SK-N-MC (cell line): ENCODE data around the gene COL16A1.

Experiments
- EZH2 ChIP-seq: fragments of 200-600 bp; sonication (generic); IDR thresholded peaks from one replicate; pipeline ENCODE4 v1.6.1; 2017; ENCODE audit warnings: antibody characterized with exemption
- FOXP2 ChIP-seq: optimal IDR thresholded peaks from 2 replicates; pipeline ENCODE3; 2011; ENCODE audit warnings: mild to moderate bottlenecking, moderate library complexity; ENCODE audit not compliant: insufficient read depth; ENCODE audit errors: extremely low read length, control extremely low read depth
- POLR2AphosphoS5 ChIP-seq: IDR thresholded peaks from 2 replicates; pipeline ENCODE4 v1.6.1; 2012; ENCODE audit warnings: mild to moderate bottlenecking, low read depth, low read length, borderline replicate concordance

DNA sequence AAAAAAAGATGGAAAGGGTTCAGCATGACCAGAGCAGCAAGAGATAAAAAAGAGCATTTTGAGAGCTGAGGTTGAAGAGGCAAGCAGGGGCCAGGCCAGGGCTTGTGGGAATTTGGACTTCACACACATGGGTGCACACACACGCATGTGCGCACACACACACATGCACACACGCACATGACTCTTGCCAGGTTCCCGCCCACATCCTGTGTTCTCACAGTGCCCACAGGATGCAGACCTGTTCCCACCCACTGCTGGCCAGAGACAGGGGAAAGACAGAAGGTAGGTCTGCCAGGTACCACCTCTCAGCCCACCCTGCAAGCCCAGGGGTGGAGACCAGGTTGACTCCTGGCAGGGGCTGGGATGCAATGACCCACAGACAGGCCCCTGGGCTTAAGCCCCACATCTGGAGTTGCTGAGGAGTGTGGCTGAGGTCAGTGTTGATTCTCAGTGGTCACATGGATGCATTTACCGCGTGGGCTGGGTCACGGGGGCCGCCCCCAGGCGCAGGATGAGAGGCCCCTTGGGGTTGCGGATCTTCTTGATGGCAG lies 4.4 kb downstream of the COL16A1 start:
- TF ChIP-seq EZH2 (no peak), POLR2AphosphoS5 (no peak), FOXP2 (no peak)
